Bronchial epithelial cell (primary cell): ENCODE measurements around the gene IKZF1. TPM values are rescaled to one million over a fixed set of nuclear protein-coding genes. Genes with fewer than 3 reads are reported as not detected.
"Not testable (repeated sequence)": the region's sequence is repeated elsewhere in the genome, so short reads cannot be mapped to it uniquely, and the experiment has no call there.

Experiments used
- DNase-seq: peaks from one replicate; pipeline ENCODE4 v3.0.0-alpha.2; 2010; ENCODE audit warnings: low read depth
- FAIRE-seq: peaks from 2 replicates; lab custom pipeline; 2011; peaks lifted over from hg19 to GRCh38; lab: Jason Lieb, UNC
- H3K27me3 ChIP-seq: 2 replicates; pipeline ENCODE4 v1.5.1; 2011; ENCODE audit warnings: low read length; ENCODE audit not compliant: control insufficient read depth, insufficient read depth
- H3K36me3 ChIP-seq: 2 replicates; pipeline ENCODE4 v1.5.1; 2011; ENCODE audit warnings: low read length; ENCODE audit not compliant: control insufficient read depth, insufficient read depth
- H3K4me3 ChIP-seq: 2 replicates; pipeline ENCODE4 v1.5.1; 2011; ENCODE audit warnings: mild to moderate bottlenecking, low read depth, low read length, control low read depth
- total RNA-seq: library from RNA; depleted of rRNA; stranded (reverse); fragments of >200 nt; gene quantifications from 2 replicates; pipeline ENCODE4 v1.2.1, GENCODE V29; 2014
- TF ChIP-seq, protein P1 (sequence below): IDR thresholded peaks from 2 replicates; pipeline ENCODE4 v1.5.1; 2011; ENCODE audit warnings: mild to moderate bottlenecking, moderate library complexity, low read length, control low read depth, inconsistent platforms; ENCODE audit not compliant: insufficient read depth, severe bottlenecking

IKZF1 gene
- total RNA-seq, 1 donor from 2014 or later = not detected

DNA sequence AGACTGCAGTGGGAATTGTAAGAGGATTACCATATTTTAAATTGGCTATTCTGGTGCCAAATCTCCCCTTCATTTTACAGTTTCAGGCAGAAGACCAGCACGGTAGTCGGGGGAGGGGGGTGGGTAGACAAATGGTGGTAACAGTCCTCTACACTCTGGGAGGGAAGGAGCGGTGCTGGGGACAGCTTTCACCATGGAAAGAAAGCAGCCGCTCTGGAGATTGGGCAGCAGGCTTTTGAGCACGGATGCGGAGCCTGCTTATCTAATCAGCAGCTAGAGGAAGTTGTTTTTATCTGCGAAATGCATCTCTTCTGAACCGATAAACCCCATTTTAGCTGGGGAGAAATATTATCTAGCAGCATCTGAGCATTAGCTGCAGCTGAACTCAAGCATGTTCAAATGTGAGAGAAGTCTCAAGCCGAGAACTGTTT is 28.7 kb downstream of the IKZF1 start:
- Histone ChIP-seq H3K4me3 (no peak overlapping the region), H3K36me3 (no peaks in the 10 kb centered on the region), H3K27me3 (peaks cover 1% of the 10 kb centered on the region)
- DNase-seq (no peak), FAIRE-seq (no peak)
- TF ChIP-seq, protein P1, sequence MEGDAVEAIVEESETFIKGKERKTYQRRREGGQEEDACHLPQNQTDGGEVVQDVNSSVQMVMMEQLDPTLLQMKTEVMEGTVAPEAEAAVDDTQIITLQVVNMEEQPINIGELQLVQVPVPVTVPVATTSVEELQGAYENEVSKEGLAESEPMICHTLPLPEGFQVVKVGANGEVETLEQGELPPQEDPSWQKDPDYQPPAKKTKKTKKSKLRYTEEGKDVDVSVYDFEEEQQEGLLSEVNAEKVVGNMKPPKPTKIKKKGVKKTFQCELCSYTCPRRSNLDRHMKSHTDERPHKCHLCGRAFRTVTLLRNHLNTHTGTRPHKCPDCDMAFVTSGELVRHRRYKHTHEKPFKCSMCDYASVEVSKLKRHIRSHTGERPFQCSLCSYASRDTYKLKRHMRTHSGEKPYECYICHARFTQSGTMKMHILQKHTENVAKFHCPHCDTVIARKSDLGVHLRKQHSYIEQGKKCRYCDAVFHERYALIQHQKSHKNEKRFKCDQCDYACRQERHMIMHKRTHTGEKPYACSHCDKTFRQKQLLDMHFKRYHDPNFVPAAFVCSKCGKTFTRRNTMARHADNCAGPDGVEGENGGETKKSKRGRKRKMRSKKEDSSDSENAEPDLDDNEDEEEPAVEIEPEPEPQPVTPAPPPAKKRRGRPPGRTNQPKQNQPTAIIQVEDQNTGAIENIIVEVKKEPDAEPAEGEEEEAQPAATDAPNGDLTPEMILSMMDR = no peak

DNA sequence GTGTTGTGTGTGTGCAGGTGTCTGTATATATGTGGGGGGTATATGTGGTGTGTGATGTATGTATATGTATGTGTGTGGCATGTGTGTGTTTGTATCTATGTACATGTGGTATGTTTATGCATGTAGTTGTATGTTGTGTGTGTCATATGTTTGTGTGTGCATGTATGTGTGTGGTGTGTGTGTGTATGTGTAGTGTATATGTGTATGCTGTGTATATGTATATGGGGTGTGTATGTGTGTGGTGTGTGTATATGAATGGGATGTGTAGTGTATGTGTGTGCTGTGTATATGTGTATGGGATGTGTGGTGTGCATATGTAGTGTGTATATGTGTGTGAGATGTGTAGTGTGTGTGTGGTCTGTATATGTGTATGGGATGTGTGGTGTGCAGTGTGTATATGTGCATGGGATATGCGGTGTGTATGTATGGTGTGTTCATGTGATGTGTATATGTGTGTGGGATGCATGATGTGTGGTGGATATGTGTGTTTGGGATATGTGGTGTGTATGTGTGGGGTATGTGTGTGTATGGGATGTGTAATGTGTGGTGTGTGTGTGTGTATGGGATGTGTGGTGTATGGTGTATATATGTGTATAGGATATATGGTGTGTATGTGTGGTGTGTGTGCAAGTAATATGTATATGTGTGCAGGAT is 30.0 kb downstream of the IKZF1 start:
- H3K27me3 ChIP-seq = peaks cover 1% of the 10 kb centered on the region

DNA sequence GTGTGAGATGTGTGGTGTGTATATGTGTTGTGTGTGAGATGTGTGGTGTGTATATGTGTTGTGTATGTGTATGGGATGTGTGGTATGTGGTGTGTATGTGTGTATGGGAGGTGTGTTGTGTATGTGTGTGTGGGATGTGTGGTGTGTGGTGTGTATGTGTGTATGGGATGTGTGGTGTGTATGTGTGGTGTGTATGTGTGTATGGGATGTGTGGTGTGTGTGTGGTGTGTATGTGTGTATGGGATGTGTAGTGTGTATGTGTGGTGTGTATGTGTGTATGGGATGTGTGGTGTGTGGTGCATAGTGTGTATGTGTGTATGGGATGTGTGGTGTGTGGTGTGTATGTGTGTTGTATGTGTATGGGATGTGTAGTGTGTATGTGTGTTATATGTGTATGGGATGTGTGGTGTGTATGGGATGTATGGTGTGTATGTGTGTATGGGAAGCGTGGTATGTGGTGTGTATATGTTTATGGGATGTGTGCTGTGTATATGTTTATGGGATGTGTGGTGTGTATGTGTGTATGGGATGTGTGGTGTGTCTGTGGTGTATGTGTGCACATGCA is 30.8 kb downstream of the IKZF1 start:
- DNase-seq (no peak), FAIRE-seq (no peak)
- TF ChIP-seq, protein P1 = no peak
- peaks cover 1% of the 10 kb centered on the region for H3K27me3 ChIP-seq
- no peaks in the 10 kb centered on the region for H3K36me3 ChIP-seq
- no peak overlapping the region for H3K4me3 ChIP-seq

More for the DNA sequence above, 30.0 kb downstream of the IKZF1 start:
- Histone ChIP-seq H3K4me3 (no peak overlapping the region), H3K36me3 (no peaks in the 10 kb centered on the region)
- DNase-seq (no peak), FAIRE-seq (no peak)
- TF ChIP-seq, protein P1 = no peak

DNA sequence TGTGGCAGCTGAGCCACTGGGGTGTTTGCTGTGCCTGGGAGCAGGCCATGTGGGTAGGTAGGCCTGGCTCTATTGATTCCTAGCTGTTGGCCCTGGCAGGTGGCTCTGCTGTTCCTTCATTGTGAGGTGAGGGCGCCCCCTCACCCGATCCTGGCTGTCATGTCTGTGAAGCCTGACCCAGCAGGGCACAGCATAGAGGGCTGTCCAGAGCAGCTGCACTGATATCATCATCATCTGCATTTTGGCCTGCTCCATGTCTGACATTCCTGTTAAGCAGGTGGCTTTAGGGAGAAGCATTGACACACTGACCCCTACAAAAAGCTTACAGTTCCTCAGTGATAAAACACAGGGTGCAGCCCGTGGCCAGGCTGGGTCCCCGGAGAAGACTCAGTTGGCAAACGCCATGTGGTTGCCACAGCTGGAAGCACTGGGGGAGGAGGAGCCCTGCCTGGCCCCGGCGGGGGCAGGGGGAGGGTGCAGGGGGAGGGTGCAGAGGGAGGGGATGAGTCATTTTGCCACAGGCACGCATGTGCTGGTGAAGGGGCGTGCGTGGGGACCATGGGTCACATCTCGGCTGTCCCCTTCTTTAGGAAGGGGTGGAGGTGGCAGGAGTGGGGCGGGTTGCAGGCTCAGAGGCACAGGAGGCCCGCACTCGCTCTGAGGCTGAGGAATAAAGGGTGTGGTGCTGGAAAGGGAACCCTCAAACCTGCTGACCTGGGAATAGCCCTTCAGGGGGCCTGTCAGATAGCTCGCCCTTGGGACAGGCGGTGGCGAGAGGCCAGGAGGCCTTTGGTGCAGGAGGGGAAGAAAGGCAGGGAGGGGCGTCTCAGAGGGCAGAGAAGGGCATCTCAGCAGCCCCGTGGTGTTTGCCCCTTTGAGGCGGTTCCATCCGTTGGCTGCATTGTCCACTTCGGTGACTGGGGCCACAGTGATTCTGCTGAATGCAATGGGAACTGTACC is 31.6 kb downstream of the IKZF1 start:
- H3K36me3 ChIP-seq = no peaks in the 10 kb centered on the region
- TF ChIP-seq, protein P1 = no peak
- peaks cover 1% of the 10 kb centered on the region for H3K27me3 ChIP-seq
- FAIRE-seq = no peak
- H3K4me3 ChIP-seq = no peak overlapping the region
- DNase-seq = no peak

DNA sequence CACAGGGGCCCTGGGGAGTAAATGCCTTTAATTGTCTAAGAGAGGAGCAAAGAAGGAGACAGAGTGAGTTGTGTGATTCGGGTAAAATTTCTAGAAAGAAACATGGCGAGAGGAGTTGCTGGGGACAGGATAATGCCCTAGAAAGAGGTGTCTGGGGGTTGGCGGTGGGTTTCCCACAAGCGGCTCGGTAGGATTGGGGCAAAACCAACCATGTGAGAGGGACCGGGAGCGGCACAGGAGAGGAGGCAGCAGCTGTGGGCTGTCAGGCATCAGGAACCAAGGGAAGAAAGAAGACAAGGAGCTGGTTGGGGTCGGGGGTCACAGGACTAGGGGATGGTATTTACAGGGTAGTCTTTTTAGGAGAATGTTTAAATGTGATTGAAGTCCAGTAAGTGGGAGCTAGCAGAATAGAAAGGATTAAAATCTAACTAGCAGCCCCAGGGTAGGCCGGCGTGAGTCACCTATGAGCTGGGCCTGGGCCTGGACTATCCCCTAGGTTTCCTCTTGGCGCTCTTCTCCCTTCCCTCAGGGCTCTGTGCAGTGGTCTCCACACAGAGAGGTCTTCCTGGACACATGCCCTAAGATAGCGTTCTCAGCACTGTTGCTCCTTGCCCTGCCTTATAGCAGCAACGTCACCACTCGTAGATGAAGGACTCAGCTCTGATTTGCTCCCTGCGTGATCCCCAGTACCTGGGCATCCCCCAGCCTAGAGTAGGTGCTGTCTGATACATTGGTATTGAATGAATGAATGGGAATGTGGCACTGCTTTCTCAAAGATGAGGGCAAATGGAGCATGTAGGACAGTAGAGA is 32.6 kb downstream of the IKZF1 start:
- no peak for DNase-seq

DNA sequence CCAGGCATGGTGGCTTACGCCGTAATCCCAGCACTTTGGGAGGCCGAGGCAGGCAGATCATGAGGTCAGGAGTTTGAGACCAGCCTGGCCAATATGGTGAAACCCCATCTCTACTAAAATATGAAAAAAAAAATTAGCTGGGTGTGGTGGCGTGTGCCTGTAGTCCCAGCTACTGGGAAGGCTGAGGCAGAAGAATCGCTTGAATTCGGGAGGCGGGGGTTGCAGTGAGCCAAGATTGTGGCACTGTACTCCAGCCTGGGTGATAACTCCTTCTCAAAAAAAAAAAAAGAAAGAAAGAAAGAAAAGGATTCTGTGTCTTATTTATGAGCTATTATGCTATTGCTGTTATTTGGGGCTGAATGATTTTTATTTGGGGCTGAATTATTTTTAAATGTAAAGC is 35.0 kb downstream of the IKZF1 start:
- not testable (repeated sequence) for H3K36me3 ChIP-seq, H3K27me3 ChIP-seq, FAIRE-seq, H3K4me3 ChIP-seq, DNase-seq

More for the DNA sequence above, 32.6 kb downstream of the IKZF1 start:
- Histone ChIP-seq H3K36me3 (no peaks in the 10 kb centered on the region), H3K4me3 (no peak overlapping the region), H3K27me3 (peaks cover 1% of the 10 kb centered on the region)
- FAIRE-seq = no peak
- TF ChIP-seq, protein P1 = no peak
